HG02943 (cell line): ENCODE measurements around the gene DNASE2.
A peak's percentile ranks its signal among the peaks of the same experiment; 100 is the strongest.
"Not testable (repeated sequence)": the region's sequence is repeated elsewhere in the genome, so short reads cannot be mapped to it uniquely, and the experiment has no call there.

Source experiments
- ATAC-seq: cut with Tn5 transposase; IDR thresholded peaks from one replicate; pipeline ENCODE4 v1.9.1; 2021; ENCODE audit warnings: mild to moderate bottlenecking, low read depth, moderate library complexity; ENCODE audit not compliant: unreplicated experiment

The DNASE2 gene, protein sequence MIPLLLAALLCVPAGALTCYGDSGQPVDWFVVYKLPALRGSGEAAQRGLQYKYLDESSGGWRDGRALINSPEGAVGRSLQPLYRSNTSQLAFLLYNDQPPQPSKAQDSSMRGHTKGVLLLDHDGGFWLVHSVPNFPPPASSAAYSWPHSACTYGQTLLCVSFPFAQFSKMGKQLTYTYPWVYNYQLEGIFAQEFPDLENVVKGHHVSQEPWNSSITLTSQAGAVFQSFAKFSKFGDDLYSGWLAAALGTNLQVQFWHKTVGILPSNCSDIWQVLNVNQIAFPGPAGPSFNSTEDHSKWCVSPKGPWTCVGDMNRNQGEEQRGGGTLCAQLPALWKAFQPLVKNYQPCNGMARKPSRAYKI

GRCh38 chr19:12881172-12881808, at the start of gene DNASE2:
DNASE2 (minus strand) TSS chr19:12881449; CDS start chr19:12881375, 74 bp downstream.
- ATAC-seq, result peak; percentile 82

DNA sequence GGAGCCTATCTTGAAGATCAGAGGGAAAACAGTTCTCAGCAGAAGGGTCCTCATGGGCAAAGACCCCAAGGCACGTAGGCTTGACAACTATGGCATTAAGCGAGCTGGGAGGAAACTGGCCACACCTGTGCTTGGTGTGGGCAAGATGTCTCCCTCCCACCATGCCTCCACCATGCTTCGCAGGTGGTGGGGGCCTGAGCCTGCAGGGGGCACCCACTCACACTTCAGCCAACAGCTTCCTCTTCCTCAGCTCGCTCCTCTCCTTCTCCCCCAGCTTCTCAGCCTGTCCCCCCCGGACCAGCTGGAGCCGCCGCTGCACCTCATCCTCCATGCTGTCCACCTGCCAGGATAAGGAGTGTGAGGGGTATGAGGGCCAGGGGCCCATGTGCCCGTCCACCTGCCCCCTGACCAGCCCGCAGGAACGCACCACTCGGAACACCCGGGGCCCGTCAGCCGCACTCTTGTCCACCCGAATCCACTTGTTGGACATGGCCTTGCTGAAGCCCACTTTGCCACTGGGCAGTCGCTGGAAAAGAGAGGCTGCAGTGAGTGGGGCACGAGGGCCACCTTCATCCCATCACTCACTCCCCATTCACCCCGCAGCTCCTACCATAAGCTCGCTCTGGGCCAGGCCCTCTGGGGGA, 48.9 kb upstream of the DNASE2 start:
- ATAC-seq, result no peak

DNA sequence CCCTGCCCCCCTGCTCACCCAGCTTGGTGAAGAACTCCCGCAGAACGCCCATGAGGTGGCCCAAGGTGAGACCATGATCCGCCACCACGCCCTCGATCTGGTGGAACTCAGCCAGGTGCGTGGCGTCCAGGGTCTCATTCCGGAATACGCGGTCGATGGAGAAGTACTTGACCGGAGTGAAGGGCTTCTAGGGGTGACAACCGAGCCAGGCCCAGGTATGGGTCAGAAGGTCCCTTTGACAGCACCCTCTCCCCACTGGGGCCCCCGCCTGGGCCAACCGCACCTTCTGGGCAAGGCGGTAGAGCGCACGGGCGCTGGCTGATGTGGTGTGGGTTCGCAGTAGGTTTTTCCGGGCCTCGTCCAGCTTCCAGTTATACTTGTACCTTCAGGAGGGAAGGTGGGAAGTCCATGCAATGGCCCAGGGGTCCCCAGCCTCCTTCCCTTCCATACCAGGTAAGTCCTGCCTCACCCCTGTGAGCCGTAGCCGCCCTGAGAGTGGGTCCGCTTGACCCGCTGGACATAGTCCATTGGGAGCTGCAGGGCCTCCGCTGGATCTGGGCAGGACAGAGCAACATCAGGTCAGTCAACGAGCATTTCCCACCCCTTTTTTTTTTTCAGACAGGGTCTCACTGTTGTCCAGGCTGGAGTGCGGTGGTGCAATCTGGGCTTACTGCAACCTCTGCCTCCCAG, 43.5 kb upstream of the DNASE2 start:
- ATAC-seq, result no peak

- no peak for ATAC-seq
Measured at GRCh38 chr19:12922959-12923358, 41.7 kb upstream of the DNASE2 start.

DNA sequence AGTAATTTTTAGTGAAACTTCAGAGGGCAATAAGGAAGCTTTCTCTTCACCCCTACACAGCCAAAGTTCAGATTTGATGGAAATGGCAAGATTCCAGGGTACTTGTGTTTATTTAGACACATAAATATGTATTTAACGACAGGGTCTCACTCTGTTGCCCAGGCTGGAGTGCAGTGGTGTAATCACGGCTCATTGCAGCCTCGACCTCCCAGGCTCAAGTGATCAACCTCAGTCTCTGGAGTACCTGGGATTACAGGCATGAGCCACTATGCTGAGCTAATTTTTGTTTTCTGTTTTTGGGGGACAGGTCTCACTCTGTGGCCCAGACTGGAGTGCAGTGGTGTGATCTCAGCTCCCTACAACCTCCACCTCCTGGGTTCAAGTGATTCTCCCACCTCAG, 39.8 kb upstream of the DNASE2 start:
- no peak for ATAC-seq

GRCh38 chr19:12918253-12918652, 37.0 kb upstream of the DNASE2 start:
- no peak for ATAC-seq

DNA sequence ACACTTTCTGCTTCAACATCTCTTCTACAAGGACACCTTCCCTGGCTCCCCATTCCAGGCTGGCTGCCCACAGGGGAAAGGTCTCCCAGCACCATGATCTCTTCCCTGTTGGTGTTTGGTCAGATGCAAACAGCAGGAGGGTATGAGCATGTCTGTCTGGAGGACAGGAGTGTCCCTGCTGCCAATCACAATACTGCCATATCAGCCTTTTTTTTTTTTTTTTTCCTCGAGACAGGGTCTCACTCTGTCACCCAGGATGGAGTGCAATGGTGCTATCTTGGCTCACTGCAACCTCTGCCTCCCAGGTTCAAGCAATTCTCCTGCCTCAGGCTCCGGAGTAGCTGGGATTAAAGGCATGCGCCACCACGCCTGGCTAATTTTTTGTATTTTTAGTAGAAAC, 34.6 kb upstream of the DNASE2 start:
- not testable (repeated sequence) for ATAC-seq

DNA sequence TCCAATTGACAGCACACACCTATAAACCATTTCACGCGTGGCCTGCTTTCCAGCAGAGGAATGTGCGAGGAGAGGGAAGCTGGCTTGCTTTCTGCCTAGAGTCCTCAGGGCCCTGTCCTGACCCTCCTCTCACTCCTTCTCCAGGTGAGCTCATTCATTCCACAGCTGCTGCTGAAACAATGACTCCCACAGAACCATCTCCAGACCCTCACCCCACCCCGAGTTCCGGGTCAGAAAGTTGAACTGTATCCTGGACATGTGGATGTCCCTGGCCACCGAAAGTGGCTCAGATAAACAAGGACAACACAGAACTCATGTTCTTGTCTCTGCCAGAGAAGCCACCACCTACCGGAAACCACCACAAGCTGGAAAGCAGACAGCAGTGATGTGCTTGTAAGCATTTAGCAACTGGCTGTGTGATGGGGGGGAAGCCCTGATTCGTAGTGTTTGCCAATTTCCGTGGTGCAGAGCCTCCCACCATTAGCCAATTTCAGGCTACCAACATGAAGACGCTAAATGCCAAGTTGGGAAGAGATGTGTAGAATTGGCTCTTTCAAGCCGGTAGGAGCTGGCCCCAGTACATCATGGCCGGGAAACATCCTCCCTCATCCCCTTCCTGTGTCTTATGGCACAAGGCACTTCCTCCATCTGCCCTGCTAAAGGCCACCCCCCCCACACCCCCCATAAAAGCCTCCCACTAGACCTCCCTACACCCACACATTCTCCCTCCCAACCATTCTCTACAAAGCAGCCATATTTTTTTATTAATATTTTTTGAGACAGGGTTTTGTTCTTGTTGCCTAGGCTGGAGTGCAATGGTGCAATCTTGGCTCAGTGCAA, 32.8 kb upstream of the DNASE2 start:
- ATAC-seq, result no peak

- no peak for ATAC-seq
Measured at GRCh38 chr19:12913011-12913561, 31.8 kb upstream of the DNASE2 start.

- ATAC-seq, result no peak
Measured at GRCh38 chr19:12912571-12912970, 31.3 kb upstream of the DNASE2 start.

GRCh38 chr19:12907166-12907565, 25.9 kb upstream of the DNASE2 start:
- no peak for ATAC-seq

DNA sequence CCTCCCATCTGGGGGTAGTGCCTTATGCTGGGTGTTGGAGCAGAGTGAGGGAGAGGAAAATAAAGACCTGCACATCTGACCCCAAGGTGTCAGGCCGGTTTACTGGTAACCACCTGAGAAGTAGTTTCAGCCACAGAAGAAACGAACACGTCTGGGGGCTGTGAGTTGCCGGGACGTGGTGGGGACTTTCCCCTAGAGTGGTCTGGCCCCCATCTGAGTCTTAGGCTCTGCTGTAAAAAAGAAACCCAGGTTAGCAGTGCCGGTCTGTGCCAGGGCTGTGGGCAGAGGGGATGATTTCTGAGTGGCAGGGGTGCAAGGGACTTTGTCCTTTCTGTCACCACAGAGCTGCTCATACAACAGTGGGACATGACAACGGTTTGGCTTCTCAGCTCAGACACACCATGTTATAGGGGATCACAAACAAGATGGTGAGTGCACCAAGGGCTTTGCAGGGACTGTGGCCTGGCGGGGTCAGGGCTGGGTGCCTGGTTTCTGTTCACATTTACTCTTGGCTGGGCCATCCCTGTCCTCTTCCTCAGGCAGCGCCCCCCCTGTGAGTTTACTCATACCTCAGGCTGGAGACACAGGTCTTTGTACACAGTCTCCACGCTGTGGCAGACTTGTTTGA, 18.8 kb upstream of the DNASE2 start:
- ATAC-seq, result peak; percentile 77

- no peak for ATAC-seq
Measured at GRCh38 chr19:12896460-12896859, 15.2 kb upstream of the DNASE2 start.

GRCh38 chr19:12893582-12893981, 12.3 kb upstream of the DNASE2 start:
- no peak for ATAC-seq

GRCh38 chr19:12891553-12892021, 10.3 kb upstream of the DNASE2 start:
- ATAC-seq, result no peak

GRCh38 chr19:12890787-12891552, 9.7 kb upstream of the DNASE2 start, which contains the start of gene GCDH:
GCDH (plus strand) TSS chr19:12891160; CDS start chr19:12891305, 145 bp downstream.
- ATAC-seq, result peak; percentile 88

DNA sequence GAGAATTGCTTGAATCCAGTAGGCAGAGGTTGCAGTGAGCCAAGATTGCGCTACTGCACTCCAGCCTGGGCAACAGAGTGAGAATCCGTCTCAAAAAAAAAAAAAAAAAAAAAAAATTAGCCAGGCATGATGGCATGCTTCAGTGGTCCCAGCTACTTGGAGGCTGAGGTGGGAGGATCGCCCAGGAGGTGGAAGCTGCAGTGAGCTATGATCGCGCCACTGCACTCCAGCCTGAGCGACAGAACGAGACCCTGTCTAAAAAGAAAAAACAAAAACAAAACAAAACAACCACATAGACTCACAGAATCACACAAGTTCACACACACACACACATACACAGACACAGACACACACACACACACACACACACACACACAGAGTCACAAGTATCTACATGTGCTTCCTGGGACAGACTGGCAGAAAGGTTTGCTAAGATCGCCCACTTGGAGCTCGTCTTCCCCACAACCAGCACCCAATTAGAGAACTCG, 9.1 kb upstream of the DNASE2 start:
- ATAC-seq, result not testable (repeated sequence)

- ATAC-seq, result no peak
Measured at GRCh38 chr19:12888006-12888603, 6.9 kb upstream of the DNASE2 start.
